SJSA1 (cell line): ENCODE data around the gene RNF148. TPM values are rescaled to one million over a fixed set of nuclear protein-coding genes. Genes with fewer than 3 reads are reported as not detected.

Experiments used
- DNase-seq, 2 experiments: peaks; one replicate each; pipeline ENCODE4 v3.0.0-alpha.2; 2015 to 2020; ENCODE audit warnings: low spot score in 2 of 2, low read depth in 1 of 2
- H3K27ac ChIP-seq: fragments of 250-450 bp; sonication (Bioruptor Pico); 2 replicates; pipeline ENCODE4 v1.5.1; 2020; ENCODE audit warnings: mild to moderate bottlenecking, moderate library complexity
- H3K27me3 ChIP-seq: fragments of 250-450 bp; sonication (Bioruptor Pico); replicated peaks from 2 replicates; pipeline ENCODE4 v1.5.1; 2020; ENCODE audit warnings: mild to moderate bottlenecking, moderate library complexity
- H3K36me3 ChIP-seq: fragments of 250-450 bp; sonication (Bioruptor Pico); 2 replicates; pipeline ENCODE4 v1.5.1; 2020; ENCODE audit warnings: mild to moderate bottlenecking
- H3K4me1 ChIP-seq: fragments of 250-450 bp; sonication (Bioruptor Pico); replicated peaks from 2 replicates; pipeline ENCODE4 v1.6.1; 2021; ENCODE audit warnings: mild to moderate bottlenecking
- H3K4me3 ChIP-seq: fragments of 250-450 bp; sonication (Bioruptor Pico); 2 replicates; pipeline ENCODE4 v1.5.1; 2020; ENCODE audit warnings: mild to moderate bottlenecking
- H3K9me3 ChIP-seq: fragments of 250-450 bp; sonication (Bioruptor Pico); replicated peaks from 2 replicates; pipeline ENCODE4 v1.5.1; 2020; ENCODE audit warnings: mild to moderate bottlenecking
- total RNA-seq: library from RNA; depleted of rRNA; stranded (reverse); fragments of >200 nt; shearing (Covaris generic); gene quantifications from 2 replicates; pipeline ENCODE4 v1.2.3, GENCODE V29; 2014; rRNA removed

The RNF148 gene, protein sequence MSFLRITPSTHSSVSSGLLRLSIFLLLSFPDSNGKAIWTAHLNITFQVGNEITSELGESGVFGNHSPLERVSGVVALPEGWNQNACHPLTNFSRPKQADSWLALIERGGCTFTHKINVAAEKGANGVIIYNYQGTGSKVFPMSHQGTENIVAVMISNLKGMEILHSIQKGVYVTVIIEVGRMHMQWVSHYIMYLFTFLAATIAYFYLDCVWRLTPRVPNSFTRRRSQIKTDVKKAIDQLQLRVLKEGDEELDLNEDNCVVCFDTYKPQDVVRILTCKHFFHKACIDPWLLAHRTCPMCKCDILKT
- 0.39 TPM in 1 of 2 replicates, not detected in the other for total RNA-seq

DNA sequence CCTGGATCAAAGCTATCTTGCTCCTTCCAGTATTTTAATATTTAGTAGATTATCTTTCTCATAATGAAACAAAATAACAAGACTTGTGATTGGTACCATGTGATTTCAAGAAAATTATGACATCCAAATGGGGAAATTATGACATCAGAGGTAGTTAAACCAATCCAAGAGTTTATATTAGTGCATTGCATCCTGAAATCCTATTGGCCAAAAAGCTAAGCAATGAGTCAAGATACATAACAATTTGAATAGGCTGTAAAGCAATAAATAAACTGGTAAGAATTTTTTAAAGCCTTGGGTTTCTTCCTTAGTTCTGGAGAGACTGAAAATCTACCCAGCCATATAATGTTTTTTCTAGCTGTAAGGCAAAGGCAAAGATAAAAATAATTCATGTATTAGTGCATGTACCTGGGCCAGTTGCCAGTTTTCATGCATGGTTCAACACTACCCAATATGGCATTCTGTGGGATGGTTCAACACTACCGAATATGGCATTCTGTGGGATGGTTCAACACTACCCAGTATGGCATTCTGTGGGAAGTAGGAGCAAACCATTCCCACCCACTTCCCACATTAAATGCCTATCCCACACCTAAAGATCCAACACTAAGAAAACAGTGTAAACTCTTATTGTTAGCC is at the start of gene RNF148:
RNF148 (minus strand) TSS at position 51 of the 639 bp plus-strand sequence. CDS start 172 bp downstream, outside the sequence.
- no peak within 1 kb of the TSS for H3K27ac ChIP-seq
- no peak within 1 kb of the TSS for H3K4me3 ChIP-seq
- H3K36me3 ChIP-seq: no peaks in the 10 kb centered on the region
- no peaks in the 10 kb centered on the region for H3K4me1 ChIP-seq
- no peaks in the 10 kb centered on the region for H3K27me3 ChIP-seq
- no peaks in the 10 kb centered on the region for H3K9me3 ChIP-seq
- no peak for DNase-seq

DNA sequence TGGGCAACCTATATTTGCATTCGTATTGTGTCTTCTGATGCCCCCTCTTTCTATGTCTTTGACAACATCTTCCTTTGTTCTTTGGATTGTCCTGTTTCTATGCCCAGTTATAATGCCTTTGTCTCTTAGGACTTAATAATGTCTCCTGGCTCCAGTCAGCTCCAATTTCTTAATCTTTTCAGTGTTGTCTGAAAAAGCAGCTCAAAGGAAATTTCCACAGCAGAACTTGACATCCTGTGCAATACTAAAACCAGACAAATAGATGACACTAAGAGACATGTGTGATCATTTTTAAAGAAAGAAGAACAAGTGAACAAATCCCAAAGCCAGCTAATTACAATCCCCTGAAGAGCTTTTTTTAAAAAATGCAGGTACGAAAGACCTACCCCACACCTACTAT is 47.7 kb upstream of the RNF148 start:
- no peak for DNase-seq
- H3K4me3 ChIP-seq: no peak overlapping the region

DNA sequence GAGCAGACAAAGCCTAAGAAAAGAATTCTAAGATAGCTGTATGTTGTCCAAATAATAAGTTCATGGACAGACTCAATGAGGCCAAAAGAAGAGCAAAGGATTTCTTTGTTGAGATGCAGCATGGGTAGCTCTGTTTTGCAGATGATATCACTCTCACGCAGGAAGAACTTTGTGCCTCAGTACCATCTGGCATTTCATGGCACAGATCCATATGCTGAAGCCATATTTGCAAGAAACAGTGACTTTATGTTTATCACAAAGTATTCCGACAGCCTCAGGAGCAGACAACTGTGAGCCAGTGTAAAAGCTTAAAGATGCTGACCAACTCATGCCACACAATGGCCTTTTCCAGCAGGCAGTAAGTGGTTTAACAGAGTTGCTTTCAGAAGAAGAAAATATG is 45.5 kb upstream of the RNF148 start:
- Histone ChIP-seq H3K27ac (no peak overlapping the region), H3K4me3 (no peak overlapping the region), H3K4me1 (no peaks in the 10 kb centered on the region), H3K9me3 (no peaks in the 10 kb centered on the region), H3K36me3 (no peaks in the 10 kb centered on the region), H3K27me3 (no peaks in the 10 kb centered on the region)
- no peak for DNase-seq

More for the DNA sequence above, 47.7 kb upstream of the RNF148 start:
- H3K4me1 ChIP-seq: no peaks in the 10 kb centered on the region
- no peaks in the 10 kb centered on the region for H3K27me3 ChIP-seq
- H3K9me3 ChIP-seq: no peaks in the 10 kb centered on the region
- no peaks in the 10 kb centered on the region for H3K36me3 ChIP-seq
- no peak overlapping the region for H3K27ac ChIP-seq

DNA sequence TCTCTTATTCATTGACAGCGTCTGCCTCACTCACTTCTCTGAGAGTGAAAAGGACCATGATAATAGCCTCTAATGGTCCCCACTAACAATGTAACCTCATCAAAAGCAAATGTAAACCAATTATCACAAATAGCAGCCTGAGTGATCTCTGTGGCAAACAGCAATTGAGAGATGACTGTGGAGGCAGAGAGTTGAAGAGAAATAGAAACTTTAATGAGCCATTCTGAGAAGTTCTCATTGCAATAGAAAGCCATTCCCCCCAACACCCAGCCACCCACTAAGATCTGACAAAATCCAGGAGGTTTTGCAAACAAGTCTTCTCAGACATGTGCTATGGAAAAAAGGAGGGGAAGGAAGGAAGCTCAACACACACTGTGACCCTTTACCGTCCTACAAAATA is 44.2 kb upstream of the RNF148 start:
- no peak overlapping the region for H3K27ac ChIP-seq
- H3K36me3 ChIP-seq: no peaks in the 10 kb centered on the region
- H3K9me3 ChIP-seq: no peaks in the 10 kb centered on the region
- H3K27me3 ChIP-seq: no peaks in the 10 kb centered on the region
- no peaks in the 10 kb centered on the region for H3K4me1 ChIP-seq
- no peak for DNase-seq
- H3K4me3 ChIP-seq: no peak overlapping the region

DNA sequence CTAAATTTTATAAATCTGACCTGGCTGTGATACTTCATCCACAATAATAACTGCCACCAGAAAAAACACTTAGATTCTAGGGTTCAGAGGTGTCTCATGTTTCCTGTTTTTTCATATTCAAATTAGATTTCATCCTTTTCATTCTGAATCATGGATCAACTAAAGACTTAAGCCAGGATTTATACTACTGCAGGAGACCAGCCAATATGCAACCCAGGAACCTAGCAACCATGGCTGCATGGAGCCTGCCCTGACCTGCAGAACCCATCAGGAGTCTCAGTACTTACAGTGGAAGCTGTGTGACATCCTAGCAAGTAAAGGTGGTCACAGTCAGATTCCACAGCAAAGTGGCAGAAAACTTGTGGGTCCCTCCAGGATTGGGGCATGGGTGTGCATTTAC is 40.5 kb upstream of the RNF148 start:
- Histone ChIP-seq H3K27me3 (peaks cover 3% of the 10 kb centered on the region; the same call in 1 of the 2 replicates), H3K4me3 (no peak overlapping the region), H3K4me1 (no peaks in the 10 kb centered on the region), H3K9me3 (no peaks in the 10 kb centered on the region), H3K36me3 (no peaks in the 10 kb centered on the region), H3K27ac (no peak overlapping the region)
- no peak for DNase-seq

DNA sequence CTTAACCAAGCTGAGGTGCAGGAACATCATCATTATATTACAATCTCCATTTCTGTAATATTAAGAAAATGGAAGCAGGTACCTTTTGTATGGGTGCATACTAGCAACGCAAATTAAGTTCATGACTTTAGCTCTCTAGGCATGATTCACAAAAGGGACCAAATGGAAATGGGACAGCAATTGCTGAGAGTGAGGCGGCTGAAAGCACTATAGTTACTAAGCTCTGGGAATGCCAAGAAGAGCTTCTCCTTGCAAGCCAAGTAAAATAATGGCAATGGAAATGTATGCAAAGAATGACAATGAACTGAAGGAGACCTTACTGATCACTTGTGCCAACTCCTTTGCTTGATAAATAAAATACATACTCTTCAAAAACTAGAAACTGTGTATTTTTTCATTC is 36.2 kb upstream of the RNF148 start:
- Histone ChIP-seq H3K27me3 (peaks cover 3% of the 10 kb centered on the region; the same call in 1 of the 2 replicates), H3K27ac (no peak overlapping the region), H3K36me3 (no peaks in the 10 kb centered on the region), H3K4me3 (no peak overlapping the region), H3K9me3 (no peaks in the 10 kb centered on the region), H3K4me1 (no peaks in the 10 kb centered on the region)
- DNase-seq: no peak

DNA sequence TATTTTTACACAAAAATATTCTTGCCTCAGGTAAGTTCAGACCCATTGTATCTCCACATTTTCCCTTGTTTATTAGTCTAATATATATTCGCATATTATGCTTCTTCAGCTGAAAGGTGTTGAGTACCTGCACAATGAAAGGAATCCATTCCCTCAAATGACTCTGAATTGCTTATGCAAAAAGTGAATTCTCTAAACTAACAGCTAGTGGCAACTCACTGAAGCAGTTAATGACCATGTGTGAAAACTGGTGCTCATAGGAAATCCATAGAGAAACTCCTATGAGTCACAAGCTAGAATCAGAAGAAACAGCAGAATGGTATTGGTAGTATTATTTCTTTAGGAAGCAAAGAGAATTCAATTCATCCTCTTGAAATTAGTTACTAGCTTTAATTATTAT is 33.5 kb upstream of the RNF148 start:
- Histone ChIP-seq H3K4me3 (no peak overlapping the region), H3K36me3 (no peaks in the 10 kb centered on the region), H3K27me3 (peaks cover 3% of the 10 kb centered on the region; the same call in 1 of the 2 replicates), H3K27ac (no peak overlapping the region), H3K4me1 (no peaks in the 10 kb centered on the region), H3K9me3 (no peaks in the 10 kb centered on the region)
- DNase-seq: no peak

DNA sequence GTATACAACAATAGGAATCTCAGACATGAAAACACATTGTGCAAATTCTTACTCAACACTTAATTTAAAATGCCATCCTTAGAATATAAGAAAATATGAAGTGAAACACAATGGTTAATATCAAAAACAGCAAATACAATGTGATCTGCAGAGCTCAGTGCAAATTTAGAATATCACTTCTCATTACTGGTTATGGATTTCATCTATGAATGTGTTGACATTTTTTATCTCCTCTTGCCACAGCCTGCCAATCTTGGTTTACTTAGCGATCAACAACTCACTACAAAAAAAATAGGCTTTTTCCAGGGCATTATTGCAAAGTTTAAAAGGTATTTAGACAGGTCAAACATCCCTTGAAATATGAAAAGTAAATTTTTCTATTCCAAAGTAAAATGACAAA is 25.0 kb upstream of the RNF148 start:
- no peak for DNase-seq
- H3K27ac ChIP-seq: no peak overlapping the region
- no peaks in the 10 kb centered on the region for H3K27me3 ChIP-seq
- H3K36me3 ChIP-seq: no peaks in the 10 kb centered on the region
- H3K9me3 ChIP-seq: no peaks in the 10 kb centered on the region
- no peaks in the 10 kb centered on the region for H3K4me1 ChIP-seq
- H3K4me3 ChIP-seq: no peak overlapping the region

DNA sequence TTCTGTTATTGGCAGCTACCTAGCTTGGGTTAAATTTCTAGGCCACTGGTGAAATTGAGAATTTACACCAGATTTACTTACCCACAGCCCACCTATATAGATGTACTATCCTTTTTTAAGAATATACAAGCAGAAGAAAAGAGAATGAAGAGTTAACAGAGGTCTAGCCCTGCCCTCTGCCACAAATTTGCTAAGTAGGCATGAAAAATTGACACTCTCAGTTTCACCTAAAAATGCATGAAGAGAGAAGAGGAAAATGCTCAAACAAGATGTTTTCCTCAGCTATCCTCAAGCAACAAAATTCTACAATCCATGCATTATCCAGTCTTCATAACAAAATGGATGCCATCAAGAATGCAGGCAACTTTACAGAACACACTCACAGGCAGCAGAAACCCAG is 24.6 kb upstream of the RNF148 start:
- Histone ChIP-seq H3K27ac (no peak overlapping the region), H3K4me1 (no peaks in the 10 kb centered on the region), H3K9me3 (no peaks in the 10 kb centered on the region), H3K36me3 (no peaks in the 10 kb centered on the region), H3K4me3 (no peak overlapping the region), H3K27me3 (no peaks in the 10 kb centered on the region)
- no peak for DNase-seq

DNA sequence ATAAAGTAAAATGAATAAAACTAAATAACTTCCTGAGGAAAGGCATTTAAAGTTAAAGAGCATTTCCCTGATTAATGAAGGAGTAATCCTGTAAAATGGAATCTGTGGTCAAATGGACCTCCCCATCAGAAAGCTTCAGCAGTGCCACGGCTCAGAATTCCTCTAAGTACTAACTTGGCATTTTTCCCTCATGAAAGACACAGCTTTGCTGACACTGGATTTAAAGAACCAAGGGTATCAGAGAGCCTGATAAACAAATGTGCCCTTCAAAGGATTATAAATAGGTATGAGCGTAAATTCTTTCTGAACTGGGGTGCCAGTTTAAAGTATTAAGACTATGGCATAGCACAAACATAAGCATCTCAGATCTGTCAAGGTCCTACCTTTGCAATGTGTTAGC is 24.2 kb upstream of the RNF148 start:
- Histone ChIP-seq H3K4me3 (no peak overlapping the region), H3K36me3 (no peaks in the 10 kb centered on the region), H3K27me3 (no peaks in the 10 kb centered on the region), H3K27ac (no peak overlapping the region), H3K4me1 (no peaks in the 10 kb centered on the region), H3K9me3 (no peaks in the 10 kb centered on the region)
- DNase-seq: no peak

DNA sequence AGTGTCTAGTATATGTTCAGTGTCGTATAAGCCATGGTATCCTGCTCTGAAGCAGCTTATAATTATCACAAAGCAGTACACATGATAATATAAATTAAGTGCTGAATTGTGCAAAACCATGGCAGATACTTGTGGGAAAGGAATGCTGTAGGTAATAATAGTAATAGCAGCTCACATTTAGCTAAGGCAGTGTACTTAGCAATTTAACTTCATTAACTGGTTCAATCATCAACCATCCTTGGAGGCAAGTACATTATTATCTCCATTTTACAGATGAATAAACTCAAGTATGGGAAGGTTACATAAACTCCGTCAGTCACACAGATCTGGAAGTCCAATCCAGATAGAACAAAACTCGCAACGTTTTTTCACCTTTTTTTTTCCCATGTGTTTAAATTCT is 21.6 kb upstream of the RNF148 start:
- Histone ChIP-seq H3K27me3 (no peaks in the 10 kb centered on the region), H3K4me3 (no peak overlapping the region), H3K4me1 (no peaks in the 10 kb centered on the region), H3K9me3 (no peaks in the 10 kb centered on the region), H3K27ac (no peak overlapping the region), H3K36me3 (no peaks in the 10 kb centered on the region)
- no peak for DNase-seq

DNA sequence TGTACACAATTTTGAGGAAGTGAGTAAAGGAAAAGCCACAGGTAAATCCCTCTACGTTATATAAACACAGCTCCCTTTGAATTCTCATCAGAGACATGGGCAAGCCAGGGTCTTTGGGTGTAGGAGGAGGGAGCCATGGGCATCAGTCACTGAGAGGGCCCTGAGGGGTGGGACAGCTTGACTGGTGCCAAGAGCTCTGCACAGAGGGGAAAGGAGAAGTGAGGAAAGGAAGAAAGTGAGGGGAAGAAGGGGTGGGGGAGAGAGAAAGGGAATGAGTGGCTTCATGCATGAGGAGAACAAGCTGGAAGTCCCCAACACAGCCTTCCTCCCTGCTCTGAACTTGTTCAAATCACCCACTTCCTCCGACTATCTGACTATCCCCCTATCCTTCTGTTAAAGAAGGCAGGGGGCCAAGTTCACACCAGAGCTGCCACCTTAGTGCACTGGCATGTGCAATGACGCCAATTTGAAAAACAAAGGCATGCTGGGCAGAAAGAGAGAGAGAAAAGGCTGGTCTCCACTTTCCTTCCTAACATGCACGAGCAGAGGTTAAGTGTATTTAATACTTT is 16.4 kb upstream of the RNF148 start:
- no peaks in the 10 kb centered on the region for H3K27me3 ChIP-seq
- H3K27ac ChIP-seq: no peak overlapping the region
- H3K4me3 ChIP-seq: no peak overlapping the region
- no peaks in the 10 kb centered on the region for H3K9me3 ChIP-seq
- no peak for DNase-seq
- no peaks in the 10 kb centered on the region for H3K4me1 ChIP-seq
- no peaks in the 10 kb centered on the region for H3K36me3 ChIP-seq

DNA sequence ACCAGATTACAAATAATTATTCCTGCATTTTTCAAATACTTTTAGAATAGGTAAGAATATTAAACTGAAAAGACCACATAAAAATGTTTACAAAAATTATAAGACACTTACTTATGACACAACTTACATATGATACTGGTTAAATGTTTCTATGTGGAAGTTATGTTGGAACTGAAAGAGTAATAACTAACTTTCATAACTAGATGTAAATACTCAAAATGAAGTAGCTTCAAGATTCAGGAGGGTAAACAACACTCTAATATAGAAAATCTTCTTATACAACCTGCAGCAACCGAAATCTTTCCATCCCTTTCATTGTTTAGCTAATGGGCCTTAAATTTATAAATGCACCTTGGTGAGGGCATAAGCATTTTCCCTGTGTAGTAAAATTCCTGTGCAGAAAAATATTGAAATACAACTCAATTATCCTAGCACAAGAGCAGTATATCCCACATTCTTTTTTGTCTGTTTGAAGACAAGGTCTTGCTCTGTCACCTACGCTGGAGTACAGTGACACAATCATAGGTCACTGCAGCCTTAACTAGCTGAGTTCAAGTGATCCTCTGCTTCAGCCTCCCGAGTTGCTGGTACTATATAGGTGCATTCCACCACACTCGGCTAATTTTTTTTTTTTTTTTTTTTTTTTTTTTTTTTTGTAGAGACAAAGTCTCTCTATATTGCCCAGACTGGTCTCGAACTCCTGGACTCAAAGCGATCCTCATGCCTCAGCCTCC is 14.8 kb upstream of the RNF148 start:
- Histone ChIP-seq H3K4me1 (no peaks in the 10 kb centered on the region), H3K27me3 (no peaks in the 10 kb centered on the region; the same call in 1 of the 2 replicates), H3K36me3 (no peaks in the 10 kb centered on the region), H3K4me3 (no peak overlapping the region), H3K9me3 (no peaks in the 10 kb centered on the region), H3K27ac (no peak overlapping the region)
- DNase-seq: no peak

DNA sequence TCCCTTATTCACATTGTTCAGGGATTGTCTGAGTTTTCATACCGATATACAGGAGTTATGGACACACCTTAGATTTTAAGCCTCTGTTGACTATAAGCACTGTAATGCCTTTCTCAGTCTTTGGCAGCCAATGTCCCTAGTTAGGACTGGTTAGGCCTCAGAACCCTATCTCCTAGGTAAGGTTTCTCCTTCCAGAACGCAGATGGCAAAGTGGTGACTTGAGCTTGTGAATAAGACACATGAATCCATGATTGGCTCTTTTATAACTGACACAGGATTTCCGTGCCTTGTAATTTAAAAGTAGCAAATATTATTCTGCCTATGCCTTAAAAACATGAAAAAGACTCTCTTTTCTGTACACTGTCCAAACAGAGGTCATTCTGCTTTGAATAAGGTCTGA is 12.5 kb upstream of the RNF148 start:
- Histone ChIP-seq H3K4me3 (no peak overlapping the region), H3K9me3 (no peaks in the 10 kb centered on the region), H3K36me3 (no peaks in the 10 kb centered on the region), H3K4me1 (no peaks in the 10 kb centered on the region), H3K27me3 (no peaks in the 10 kb centered on the region; the same call in 1 of the 2 replicates), H3K27ac (no peak overlapping the region)
- no peak for DNase-seq
